GM12892 (cell line): ENCODE results near the gene TMUB2.

Source experiments
- POLR2A ChIP-seq: IDR thresholded peaks from 2 replicates; pipeline ENCODE4 v1.6.1; 2011; ENCODE audit warnings: low read depth, low read length, control low read depth
- POLR2AphosphoS5 ChIP-seq: IDR thresholded peaks from 2 replicates; pipeline ENCODE4 v1.6.1; 2011; ENCODE audit warnings: low read depth, low read length, control low read depth
- TAF1 ChIP-seq: IDR thresholded peaks from 2 replicates; pipeline ENCODE4 v1.6.1; 2011; ENCODE audit warnings: low read depth, mild to moderate bottlenecking, control low read depth, low read length, borderline replicate concordance

- no peak for TF ChIP-seq TAF1
- TF ChIP-seq POLR2A: no peak
- TF ChIP-seq POLR2AphosphoS5: no peak
Observed at GRCh38 chr17:44171931-44172455, 14.8 kb upstream of the TMUB2 start.
